ENCODE results near the gene SLC4A3. TPM values are rescaled to one million over a fixed set of nuclear protein-coding genes. Genes with fewer than 3 reads are reported as not detected.

Gene SLC4A3
- polyA plus RNA-seq, 1 experiment = 12.1 TPM

- POLR2A ChIA-PET = no interaction called here
- no peaks in the 10 kb centered on the region for H3K27me3 ChIP-seq (ENCODE audit: control insufficient read depth, insufficient read depth, low read length)
- DNase-seq (ENCODE audit: low read depth) = no peak
- CTCF ChIA-PET = interaction anchor here (0.6 to 2.1 kb wide), 10 partner anchors 12 to 205 kb away, joined by 3 to 11 read pairs (median 4); no protein-coding TSS in a partner anchor
- TF ChIP-seq, protein P1, sequence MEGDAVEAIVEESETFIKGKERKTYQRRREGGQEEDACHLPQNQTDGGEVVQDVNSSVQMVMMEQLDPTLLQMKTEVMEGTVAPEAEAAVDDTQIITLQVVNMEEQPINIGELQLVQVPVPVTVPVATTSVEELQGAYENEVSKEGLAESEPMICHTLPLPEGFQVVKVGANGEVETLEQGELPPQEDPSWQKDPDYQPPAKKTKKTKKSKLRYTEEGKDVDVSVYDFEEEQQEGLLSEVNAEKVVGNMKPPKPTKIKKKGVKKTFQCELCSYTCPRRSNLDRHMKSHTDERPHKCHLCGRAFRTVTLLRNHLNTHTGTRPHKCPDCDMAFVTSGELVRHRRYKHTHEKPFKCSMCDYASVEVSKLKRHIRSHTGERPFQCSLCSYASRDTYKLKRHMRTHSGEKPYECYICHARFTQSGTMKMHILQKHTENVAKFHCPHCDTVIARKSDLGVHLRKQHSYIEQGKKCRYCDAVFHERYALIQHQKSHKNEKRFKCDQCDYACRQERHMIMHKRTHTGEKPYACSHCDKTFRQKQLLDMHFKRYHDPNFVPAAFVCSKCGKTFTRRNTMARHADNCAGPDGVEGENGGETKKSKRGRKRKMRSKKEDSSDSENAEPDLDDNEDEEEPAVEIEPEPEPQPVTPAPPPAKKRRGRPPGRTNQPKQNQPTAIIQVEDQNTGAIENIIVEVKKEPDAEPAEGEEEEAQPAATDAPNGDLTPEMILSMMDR (IDR thresholded peaks at IDR 0.05; ENCODE audit: insufficient read depth, low read depth, low read length) = no peak
- no peak overlapping the region for H3K4me3 ChIP-seq (ENCODE audit: low read depth, low read length)
- peaks cover 4% of the 10 kb centered on the region; the same call in 1 of the 2 replicates for H3K36me3 ChIP-seq (ENCODE audit: control insufficient read depth, insufficient read depth, low read length)
These were observed 11.7 kb downstream of the SLC4A3 start for GRCh38 chr2:219638948-219639755.

GRCh38 chr2:219641390-219642068 lies 14.1 kb downstream of the SLC4A3 start:
- Histone ChIP-seq H3K27me3 (ENCODE audit: control insufficient read depth, insufficient read depth, low read length) (no peaks in the 10 kb centered on the region), H3K4me3 (ENCODE audit: low read depth, low read length) (no peak overlapping the region), H3K36me3 (ENCODE audit: control insufficient read depth, insufficient read depth, low read length) (peaks cover 2% of the 10 kb centered on the region; the same call in 1 of the 2 replicates)
- ChIA-PET CTCF (interaction anchor here (0.5 to 6.4 kb wide), 23 partner anchors 9 to 196 kb away, joined by 3 to 88 read pairs (median 8); partner anchors contain the start of genes CHPF, OBSL1, STK11IP and TMEM198), POLR2A (interaction anchor here (0.5 to 0.6 kb wide), 2 partner anchors 11 to 232 kb away, joined by 3 to 8 read pairs; no protein-coding TSS in a partner anchor)
- DNase-seq (ENCODE audit: low read depth) = no peak
- TF ChIP-seq, protein P1 (IDR thresholded peaks at IDR 0.05; ENCODE audit: insufficient read depth, low read depth, low read length) = no peak

DNA sequence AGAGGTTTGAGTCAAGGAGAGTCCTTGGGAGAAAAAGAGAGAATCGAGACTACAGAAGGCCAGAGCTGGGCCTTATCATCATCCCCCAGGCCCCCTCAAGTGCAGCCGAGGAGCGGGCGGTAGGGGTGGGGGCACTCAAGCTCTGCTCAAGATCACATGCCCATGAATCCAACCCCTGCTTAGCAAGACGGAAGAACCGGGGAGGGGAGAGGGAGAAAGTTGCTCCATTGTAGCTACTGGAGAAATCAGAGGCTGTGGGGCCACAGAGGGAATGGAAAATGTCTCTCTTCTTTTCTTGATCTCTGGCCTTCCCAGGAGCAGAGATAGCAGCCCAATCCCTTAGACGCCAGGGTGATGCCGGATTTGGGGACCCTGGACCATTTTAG lies 14.6 kb downstream of the SLC4A3 start:
- ChIA-PET CTCF (interaction anchor here (0.5 to 6.4 kb wide), 29 partner anchors 9 to 240 kb away, joined by 3 to 88 read pairs (median 5); partner anchors contain the start of genes CHPF, OBSL1, STK11IP and TMEM198), POLR2A (interaction anchor here (0.5 to 0.6 kb wide), 2 partner anchors 46 to 233 kb away, joined by 3 to 8 read pairs; no protein-coding TSS in a partner anchor)
- H3K4me3 ChIP-seq (ENCODE audit: low read depth, low read length) = no peak overlapping the region
- H3K27me3 ChIP-seq (ENCODE audit: control insufficient read depth, insufficient read depth, low read length) = no peaks in the 10 kb centered on the region
- DNase-seq (ENCODE audit: low read depth) = no peak
- H3K36me3 ChIP-seq (ENCODE audit: control insufficient read depth, insufficient read depth, low read length) = peaks cover 2% of the 10 kb centered on the region; the same call in 1 of the 2 replicates
- TF ChIP-seq, protein P1 (IDR thresholded peaks at IDR 0.05; ENCODE audit: insufficient read depth, low read depth, low read length) = no peak

- Histone ChIP-seq H3K4me3 (ENCODE audit: low read depth, low read length) (no peak overlapping the region), H3K27me3 (ENCODE audit: control insufficient read depth, insufficient read depth, low read length) (no peaks in the 10 kb centered on the region), H3K36me3 (ENCODE audit: control insufficient read depth, insufficient read depth, low read length) (peaks cover 2% of the 10 kb centered on the region; the same call in 1 of the 2 replicates)
- peak; percentile 79 for DNase-seq (ENCODE audit: low read depth)
- POLR2A ChIA-PET = interaction anchor here (0.6 kb wide), 1 partner anchor 46 kb away, joined by 3 read pairs; no protein-coding TSS in a partner anchor
- CTCF ChIA-PET = interaction anchor here (0.7 to 6.4 kb wide), 38 partner anchors 9 to 240 kb away, joined by 3 to 88 read pairs (median 5); partner anchors contain the start of genes CHPF, OBSL1, STK11IP and TMEM198
- TF ChIP-seq, protein P1 (IDR thresholded peaks at IDR 0.05; ENCODE audit: insufficient read depth, low read depth, low read length) = peak; percentile 100
These were observed 15.1 kb downstream of the SLC4A3 start for GRCh38 chr2:219642465-219643083.

All from BJ (cell line).